ENCODE results near the gene CTSD.

Gene CTSD

DNA sequence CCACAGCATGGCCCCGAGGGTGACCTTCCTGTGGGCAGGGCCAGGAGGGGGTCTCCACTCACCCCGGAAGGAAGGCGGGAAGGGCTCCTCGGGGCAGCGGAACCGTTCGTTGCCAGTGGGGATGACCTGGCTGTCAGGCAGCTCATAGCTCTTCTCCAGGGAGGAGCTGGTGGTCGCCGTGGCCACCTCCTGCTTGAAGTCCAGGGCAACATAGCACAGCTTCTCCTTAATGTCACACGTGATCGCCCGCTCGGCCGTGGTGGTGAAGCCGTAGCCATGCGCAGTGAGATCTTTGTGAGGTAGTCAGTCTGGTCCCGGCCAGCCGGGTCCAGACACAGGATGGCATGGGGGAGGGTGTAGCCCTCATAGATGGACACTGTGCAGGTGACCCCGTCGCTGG lies 39.5 kb upstream of the CTSD start:
- TF ChIP-seq, protein P1, sequence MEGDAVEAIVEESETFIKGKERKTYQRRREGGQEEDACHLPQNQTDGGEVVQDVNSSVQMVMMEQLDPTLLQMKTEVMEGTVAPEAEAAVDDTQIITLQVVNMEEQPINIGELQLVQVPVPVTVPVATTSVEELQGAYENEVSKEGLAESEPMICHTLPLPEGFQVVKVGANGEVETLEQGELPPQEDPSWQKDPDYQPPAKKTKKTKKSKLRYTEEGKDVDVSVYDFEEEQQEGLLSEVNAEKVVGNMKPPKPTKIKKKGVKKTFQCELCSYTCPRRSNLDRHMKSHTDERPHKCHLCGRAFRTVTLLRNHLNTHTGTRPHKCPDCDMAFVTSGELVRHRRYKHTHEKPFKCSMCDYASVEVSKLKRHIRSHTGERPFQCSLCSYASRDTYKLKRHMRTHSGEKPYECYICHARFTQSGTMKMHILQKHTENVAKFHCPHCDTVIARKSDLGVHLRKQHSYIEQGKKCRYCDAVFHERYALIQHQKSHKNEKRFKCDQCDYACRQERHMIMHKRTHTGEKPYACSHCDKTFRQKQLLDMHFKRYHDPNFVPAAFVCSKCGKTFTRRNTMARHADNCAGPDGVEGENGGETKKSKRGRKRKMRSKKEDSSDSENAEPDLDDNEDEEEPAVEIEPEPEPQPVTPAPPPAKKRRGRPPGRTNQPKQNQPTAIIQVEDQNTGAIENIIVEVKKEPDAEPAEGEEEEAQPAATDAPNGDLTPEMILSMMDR (conservative IDR thresholded peaks at IDR 0.05; ENCODE audit: control insufficient read depth, insufficient read depth, low read depth, low read length), result no peak
- H3K4me3 ChIP-seq (ENCODE audit: control insufficient read depth, low read depth, low read length), result no peak overlapping the region
- DNase-seq (ENCODE audit: low read depth), result no peak

DNA sequence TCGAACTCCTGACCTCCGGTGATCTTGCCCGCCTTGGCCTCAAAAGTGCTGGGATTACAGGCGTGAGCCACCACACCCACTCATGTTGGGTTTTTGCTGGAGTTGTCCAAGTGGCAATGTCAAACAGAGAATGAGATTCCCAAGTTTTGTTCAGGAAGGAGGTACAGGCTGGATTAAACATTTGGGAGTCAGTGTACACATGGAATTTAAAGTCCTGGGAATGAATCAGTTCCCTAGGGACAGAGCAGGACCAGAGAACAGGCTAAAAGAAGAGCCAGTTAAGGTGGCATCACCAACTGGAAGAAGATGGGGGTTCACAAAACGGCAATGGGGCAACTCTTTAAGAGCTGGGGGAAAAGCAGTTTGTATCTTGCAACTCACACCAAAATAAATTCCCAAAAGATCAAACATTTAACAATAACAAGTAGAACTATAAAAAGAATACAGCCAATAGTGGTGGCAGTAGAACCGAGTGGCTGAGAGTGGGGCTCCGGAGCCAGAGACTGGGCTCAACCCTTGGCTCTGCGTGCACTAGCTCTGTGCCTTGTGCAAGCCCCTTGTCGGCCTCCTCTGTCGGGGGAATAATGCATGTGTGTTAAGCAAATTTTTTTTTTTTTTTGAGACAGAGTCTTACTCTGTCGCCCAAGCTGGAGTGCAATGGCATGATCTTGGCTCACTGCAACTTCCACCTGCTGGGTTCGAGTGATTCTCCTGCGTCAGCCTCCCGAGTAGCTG lies 33.8 kb upstream of the CTSD start:
- no peak overlapping the region for H3K4me3 ChIP-seq (ENCODE audit: control insufficient read depth, low read depth, low read length)
- TF ChIP-seq, protein P1 (conservative IDR thresholded peaks at IDR 0.05; ENCODE audit: control insufficient read depth, insufficient read depth, low read depth, low read length), result no peak
- DNase-seq (ENCODE audit: low read depth), result no peak

DNA sequence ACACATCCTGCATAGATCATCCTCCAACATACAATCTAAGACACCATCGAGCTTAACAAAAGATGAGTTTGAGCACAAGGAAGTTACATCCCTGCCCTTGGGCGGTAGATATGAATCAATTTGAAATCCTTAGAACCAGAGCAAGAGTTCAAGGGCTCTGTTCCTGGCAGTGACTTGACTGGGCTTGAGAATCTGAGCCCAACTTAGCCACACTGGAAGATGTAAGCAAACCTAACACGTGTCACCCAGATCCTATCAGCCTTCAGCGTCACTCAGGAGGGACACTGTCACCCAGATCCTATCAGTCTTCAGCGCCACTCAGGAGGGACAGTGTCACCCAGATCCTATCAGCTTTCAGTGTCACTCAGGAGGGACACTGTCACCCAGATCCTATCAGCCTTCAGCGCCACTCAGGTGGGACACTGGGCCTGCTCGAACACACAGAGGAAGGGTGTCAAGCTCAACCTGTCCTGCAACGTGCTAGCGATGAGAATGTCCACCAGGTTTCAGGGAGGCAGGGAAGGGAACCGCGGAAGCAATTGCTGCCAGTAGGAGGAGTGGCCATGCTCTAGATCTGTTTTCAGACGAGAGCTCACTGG lies 32.8 kb upstream of the CTSD start:
- H3K4me3 ChIP-seq (ENCODE audit: control insufficient read depth, low read depth, low read length), result no peak overlapping the region
- DNase-seq (ENCODE audit: low read depth), result no peak
- TF ChIP-seq, protein P1 (conservative IDR thresholded peaks at IDR 0.05; ENCODE audit: control insufficient read depth, insufficient read depth, low read depth, low read length), result no peak

DNA sequence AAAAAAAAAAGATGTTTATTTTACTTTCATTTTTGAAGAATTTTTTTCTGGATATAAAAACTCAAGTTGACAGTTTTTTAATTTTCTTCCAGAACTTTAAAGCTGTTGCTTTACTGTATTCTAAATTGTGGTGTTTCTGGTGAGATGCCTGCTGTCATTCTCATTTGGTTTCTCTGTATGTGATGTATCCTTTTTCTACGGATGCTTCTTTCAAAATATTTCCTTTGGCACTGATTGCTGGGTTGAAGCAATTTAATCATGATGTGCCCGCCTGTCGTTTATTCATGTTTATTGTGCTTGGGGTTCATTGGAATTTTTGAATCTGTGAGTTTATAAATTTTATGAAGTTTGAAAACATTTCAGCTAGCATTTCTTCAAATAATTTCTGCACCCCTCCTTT lies 29.4 kb upstream of the CTSD start:
- DNase-seq (ENCODE audit: low read depth), result no peak
- no peak overlapping the region for H3K4me3 ChIP-seq (ENCODE audit: control insufficient read depth, low read depth, low read length)
- TF ChIP-seq, protein P1 (conservative IDR thresholded peaks at IDR 0.05; ENCODE audit: control insufficient read depth, insufficient read depth, low read depth, low read length), result no peak

DNA sequence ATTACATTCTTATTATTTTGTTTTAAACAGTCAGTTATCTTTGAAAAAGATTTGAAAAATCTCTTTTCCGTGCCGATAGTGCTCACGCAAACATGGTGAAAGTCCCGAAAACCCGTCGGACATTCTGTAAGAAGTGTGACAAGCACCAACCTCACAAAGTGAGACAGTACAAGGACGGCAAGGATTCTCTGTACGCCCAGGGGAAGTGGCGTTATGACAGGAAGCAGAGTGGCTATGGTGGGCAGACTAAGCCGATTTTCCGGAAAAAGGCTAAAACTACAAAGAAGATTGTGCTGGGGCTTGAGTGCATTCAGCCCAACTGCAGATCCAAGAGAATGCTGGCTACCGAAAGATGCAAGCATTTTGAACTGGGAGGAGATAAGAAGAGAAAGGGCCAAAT lies 28.7 kb upstream of the CTSD start:
- TF ChIP-seq, protein P1 (conservative IDR thresholded peaks at IDR 0.05; ENCODE audit: control insufficient read depth, insufficient read depth, low read depth, low read length), result no peak
- H3K4me3 ChIP-seq (ENCODE audit: control insufficient read depth, low read depth, low read length), result no peak overlapping the region
- DNase-seq (ENCODE audit: low read depth), result no peak

DNA sequence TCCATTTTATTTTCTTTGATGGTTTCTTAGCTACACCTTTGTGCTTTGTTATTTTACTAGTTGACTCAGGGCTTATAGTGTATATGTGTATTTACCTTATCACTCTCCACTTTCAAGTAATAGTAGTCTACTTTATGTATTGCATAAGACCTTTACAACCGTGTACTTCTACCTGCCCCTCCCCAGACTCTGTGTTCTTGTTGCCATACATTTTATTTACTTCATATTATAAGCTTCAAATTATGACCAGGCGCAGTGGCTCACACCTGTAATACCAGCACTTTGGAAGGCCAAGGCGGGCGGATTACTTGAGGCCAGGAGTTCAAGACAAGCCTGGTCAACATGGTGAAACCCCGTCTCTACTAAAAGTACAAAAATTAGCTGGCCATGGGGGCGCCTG lies 28.2 kb upstream of the CTSD start:
- TF ChIP-seq, protein P1 (conservative IDR thresholded peaks at IDR 0.05; ENCODE audit: control insufficient read depth, insufficient read depth, low read depth, low read length), result no peak
- no peak overlapping the region for H3K4me3 ChIP-seq (ENCODE audit: control insufficient read depth, low read depth, low read length)
- DNase-seq (ENCODE audit: low read depth), result no peak

All from fibroblast of mammary gland (primary cell).